Thyroid gland (tissue), 4 donors: ENCODE results near the gene PNP.
"Not testable (repeated sequence)": the region's sequence is repeated elsewhere in the genome, so short reads cannot be mapped to it uniquely, and the experiment has no call there.

Experiments used
- CTCF ChIP-seq, 6 experiments: fragments of 200-600 bp in 3 of 6; fragments of 450-650 bp in 3 of 6; sonication (generic) in 3 of 6; IDR thresholded peaks; one replicate each; pipeline ENCODE4 v1.5.1; 2016 to 2019; ENCODE audit warnings: antibody characterized with exemption in 6 of 6, mild to moderate bottlenecking in 2 of 6, inconsistent platforms in 1 of 6, moderate library complexity in 1 of 6
- POLR2A ChIP-seq, 2 donors: fragments of 450-650 bp; IDR thresholded peaks; one replicate each; pipeline ENCODE4 v1.6.1; 2017; ENCODE audit warnings: antibody characterized with exemption in 2 of 2, mild to moderate bottlenecking in 2 of 2, moderate library complexity in 1 of 2

DNA sequence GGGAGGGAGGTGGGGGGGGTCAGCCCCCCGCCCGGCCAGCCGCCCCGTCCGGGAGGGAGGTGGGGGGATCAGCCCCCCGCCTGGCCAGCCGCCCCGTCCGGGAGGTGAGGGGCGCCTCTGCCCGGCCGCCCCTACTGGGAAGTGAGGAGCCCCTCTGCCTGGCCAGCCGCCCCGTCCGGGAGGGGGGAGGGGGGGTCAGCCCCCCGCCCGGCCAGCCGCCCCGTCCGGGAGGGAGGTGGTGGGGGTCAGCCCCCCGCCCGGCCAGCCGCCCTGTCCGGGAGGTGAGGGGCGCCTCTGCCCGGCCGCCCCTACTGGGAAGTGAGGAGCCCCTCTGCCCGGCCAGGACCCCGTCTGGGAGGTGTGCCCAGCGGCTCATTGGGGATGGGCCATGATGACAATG is 37.5 kb downstream of the PNP start:
- TF ChIP-seq CTCF, POLR2A (IDR thresholded peaks at IDR 0.05): not testable (repeated sequence)
